T-cell (primary cell): ENCODE measurements around the gene ALDH3B1. TPM values are rescaled to one million over a fixed set of nuclear protein-coding genes. Genes with fewer than 3 reads are reported as not detected.

Experiments used
- ATAC-seq, 4 experiments: fragments of 200-7000 bp in 3 of 4; fragments of 150-1000 bp in 1 of 4; cut with Tn5 transposase; replicated peaks in 1 of 4; 1 replicate in 3 of 4; 2 replicates in 1 of 4; pipeline ENCODE4 v1.10.0; 2021; ENCODE audit warnings: moderate library complexity in 3 of 4, mild to moderate bottlenecking in 2 of 4, moderate number of reproducible peaks in 1 of 4
- CTCF ChIA-PET, 2 donors: fragments of 300-600 bp; sonication (Branson Sonifier 250); formaldehyde crosslinking; loops; one replicate each; lab custom pipeline; 2022; ENCODE audit warnings: antibody characterized with exemption in 2 of 2; lab: Charles Lee
- POLR2A ChIA-PET, 2 donors: fragments of 300-600 bp; sonication (Branson Sonifier 250); formaldehyde crosslinking; loops; one replicate each; lab custom pipeline; 2022; ENCODE audit warnings: antibody characterized with exemption in 2 of 2; lab: Charles Lee
- DNase-seq, 35 experiments: peaks; one replicate each; pipeline versions ENCODE4 v3.0.0 to v3.0.0-alpha.2; 2013 to 2023
- H3K27ac ChIP-seq: one replicate; pipeline ENCODE4 v1.5.1; 2013; ENCODE audit warnings: low read length
- H3K27me3 ChIP-seq, 2 experiments: replicated peaks in 1 of 2; 1 replicate in 1 of 2; 2 replicates in 1 of 2; pipeline versions ENCODE4 v1.6.1 to v1.7.0; 2013; ENCODE audit warnings: low read length in 1 of 2, mixed read lengths in 1 of 2; ENCODE audit not compliant: control insufficient read depth in 2 of 2, insufficient read depth in 2 of 2; ENCODE audit errors: extremely low read depth in 1 of 2
- H3K36me3 ChIP-seq, 2 donors: 1 replicate in 1 of 2; 2 replicates in 1 of 2; pipeline versions ENCODE4 v1.6.1 to v1.7.0; 2013; ENCODE audit warnings: low read length in 1 of 2; ENCODE audit not compliant: control insufficient read depth in 2 of 2, insufficient read depth in 1 of 2; ENCODE audit errors: extremely low read depth in 1 of 2
- H3K4me1 ChIP-seq, 2 experiments: 1 replicate in 1 of 2; 2 replicates in 1 of 2; pipeline versions ENCODE4 v1.6.1 to v1.7.0; 2013; ENCODE audit warnings: low read length in 2 of 2, mixed read lengths in 1 of 2; ENCODE audit not compliant: insufficient read depth in 2 of 2, control insufficient read depth in 1 of 2; ENCODE audit errors: extremely low read depth in 1 of 2
- H3K4me3 ChIP-seq, 2 donors: 1 replicate in 1 of 2; 2 replicates in 1 of 2; pipeline versions ENCODE4 v1.5.1 to v1.7.0; 2013; ENCODE audit warnings: mild to moderate bottlenecking in 2 of 2, low read length in 1 of 2, moderate library complexity in 1 of 2; ENCODE audit not compliant: control insufficient read depth in 1 of 2; ENCODE audit errors: extremely low read depth in 1 of 2
- H3K9me3 ChIP-seq: 2 replicates; pipeline ENCODE4 v1.7.0; 2013
- H3K27ac Mint-ChIP-seq, 2 donors: one replicate each; pipeline ENCODE4 v1.8.0; 2020 to 2021; ENCODE audit warnings: mild to moderate bottlenecking in 2 of 2, mixed read lengths in 2 of 2
- H3K27me3 Mint-ChIP-seq, 2 donors: one replicate each; pipeline ENCODE4 v1.8.0; 2021 to 2022; ENCODE audit warnings: mixed read lengths in 2 of 2
- H3K36me3 Mint-ChIP-seq: one replicate; pipeline ENCODE4 v1.8.0; 2021; ENCODE audit warnings: mixed read lengths
- H3K4me1 Mint-ChIP-seq, 3 donors: one replicate each; pipeline ENCODE4 v1.8.0; 2020 to 2022; ENCODE audit warnings: mixed read lengths in 3 of 3, mild to moderate bottlenecking in 1 of 3
- H3K4me3 Mint-ChIP-seq, 3 donors: one replicate each; pipeline ENCODE4 v1.8.0; 2020 to 2022; ENCODE audit warnings: mild to moderate bottlenecking in 3 of 3, mixed read lengths in 3 of 3, moderate library complexity in 3 of 3
- H3K9me3 Mint-ChIP-seq, 3 donors: one replicate each; pipeline ENCODE4 v1.8.0; 2020 to 2022; ENCODE audit warnings: mixed read lengths in 3 of 3
- WGBS: methylation state at CpG from one replicate; pipeline ENCODE4 v1.1.5; 2013; ENCODE audit warnings: missing lambda C conversion rate; ENCODE audit not compliant: insufficient coverage; 5-methylcytosine and 5-hydroxymethylcytosine counted together
- total RNA-seq, 35 experiments: library from RNA in 6 of 35; stranded (reverse) in 6 of 35; fragments of 120-200 nt in 1 of 35; gene quantifications; one replicate each; pipeline versions ENCODE4 v1.2.1 to v1.2.4 and lab custom pipeline; 2013 to 2026

The ALDH3B1 gene
- total RNA-seq, 5 donors from 2014 or later (not counting 1 experiment from before 2014, with no cell fraction given): 0.20 to 0.53 (median 0.25) TPM

GRCh38 chr11:68039526-68040086, 29.5 kb downstream of the ALDH3B1 start:
- peak overlapping the region; percentile 84 to 93 (median 89) for H3K4me3 Mint-ChIP-seq
- CTCF ChIA-PET: interaction anchor here in 1 of 2 donors (0.7 kb wide), 1 partner anchor 812 kb away, joined by 3 read pairs; no protein-coding TSS in a partner anchor
- no peaks in the 10 kb centered on the region for H3K27me3 ChIP-seq

GRCh38 chr11:68040101-68040956, 30.2 kb downstream of the ALDH3B1 start:
- H3K9me3 Mint-ChIP-seq: no peaks in the 10 kb centered on the region
- peak overlapping the region; percentile 60 to 93 for H3K4me3 ChIP-seq
- H3K4me3 Mint-ChIP-seq: peak overlapping the region; percentile 84 to 93 (median 89)
- H3K36me3 ChIP-seq: peaks cover 4 to 34% of the 10 kb centered on the region in 2 donors
- peaks cover 4 to 73% of the 10 kb centered on the region in 2 experiments for H3K4me1 ChIP-seq
- H3K27me3 ChIP-seq: no peaks in the 10 kb centered on the region
- peak overlapping the region; percentile 79 for H3K27ac ChIP-seq
- 0% methylated on average over 13 of the region's 22 CpGs for WGBS
- no peaks in the 10 kb centered on the region for H3K36me3 Mint-ChIP-seq
- no peaks in the 10 kb centered on the region for H3K27me3 Mint-ChIP-seq
- DNase-seq: peak in 32 of 35 experiments; percentile 18 to 65 (median 42)
- ChIA-PET POLR2A (no interaction called here), CTCF (interaction anchor here in 1 of 2 donors (0.7 kb wide), 1 partner anchor 813 kb away, joined by 3 read pairs; no protein-coding TSS in a partner anchor)
- no peaks in the 10 kb centered on the region for H3K9me3 ChIP-seq
- ATAC-seq: peak; percentile 46 to 65 (median 48)
- H3K4me1 Mint-ChIP-seq: peaks cover 21 to 38% (median 21%) of the 10 kb centered on the region in 3 donors
- H3K27ac Mint-ChIP-seq: peak overlapping the region; percentile 91 to 94

More at GRCh38 chr11:68039526-68040086, 29.5 kb downstream of the ALDH3B1 start:
- 7% methylated on average over 3 of the region's 10 CpGs for WGBS
- ATAC-seq: peak in 3 of 4 experiments; percentile 2 to 11 (median 4)
- Mint-ChIP-seq H3K27ac (peak overlapping the region; percentile 91 to 94), H3K4me1 (peaks cover 21 to 40% (median 21%) of the 10 kb centered on the region in 3 donors), H3K9me3 (no peaks in the 10 kb centered on the region), H3K36me3 (no peaks in the 10 kb centered on the region), H3K27me3 (no peaks in the 10 kb centered on the region)
- POLR2A ChIA-PET: no interaction called here
- Histone ChIP-seq H3K27ac (peak overlapping the region; percentile 81), H3K4me1 (peaks cover 4 to 73% of the 10 kb centered on the region in 2 experiments), H3K36me3 (peaks cover 4 to 29% of the 10 kb centered on the region in 2 donors), H3K9me3 (no peaks in the 10 kb centered on the region), H3K4me3 (peak overlapping the region; percentile 80 to 93)
- DNase-seq: peak in 1 of 35 experiments; percentile 26

- ATAC-seq (no peak), DNase-seq (no peak)
- ChIA-PET POLR2A (interaction anchor here in 1 of 2 donors (0.6 kb wide), 1 partner anchor 50 kb away, joined by 4 read pairs; no protein-coding TSS in a partner anchor), CTCF (no interaction called here)
- peaks cover 21 to 32% (median 21%) of the 10 kb centered on the region in 3 donors for H3K4me1 Mint-ChIP-seq
- no peaks in the 10 kb centered on the region for H3K36me3 Mint-ChIP-seq
- peaks cover 4 to 67% of the 10 kb centered on the region in 2 experiments for H3K4me1 ChIP-seq
- peak overlapping the region; percentile 91 to 94 for H3K27ac Mint-ChIP-seq
- H3K9me3 ChIP-seq: no peaks in the 10 kb centered on the region
- H3K9me3 Mint-ChIP-seq: no peaks in the 10 kb centered on the region
- H3K27ac ChIP-seq: peak overlapping the region; percentile 79
- H3K4me3 ChIP-seq: peak overlapping the region; percentile 60 to 93
- peak overlapping the region; percentile 84 to 93 (median 89) for H3K4me3 Mint-ChIP-seq
- peaks cover 6 to 38% of the 10 kb centered on the region in 2 donors for H3K36me3 ChIP-seq
- H3K27me3 ChIP-seq: no peaks in the 10 kb centered on the region
- no peaks in the 10 kb centered on the region for H3K27me3 Mint-ChIP-seq
- WGBS: 78% methylated on average over 15 of the region's 23 CpGs
Measured at GRCh38 chr11:68040957-68041591, 30.9 kb downstream of the ALDH3B1 start.

- Histone ChIP-seq H3K27me3 (no peaks in the 10 kb centered on the region), H3K27ac (peak overlapping the region; percentile 79), H3K9me3 (no peaks in the 10 kb centered on the region), H3K4me3 (no peak overlapping the region), H3K4me1 (peaks cover 4 to 61% of the 10 kb centered on the region in 2 experiments), H3K36me3 (peaks cover 6 to 44% of the 10 kb centered on the region in 2 donors)
- peaks cover 20 to 26% (median 20%) of the 10 kb centered on the region in 3 donors for H3K4me1 Mint-ChIP-seq
- H3K27ac Mint-ChIP-seq: peak overlapping the region; percentile 73 to 83
- H3K9me3 Mint-ChIP-seq: no peaks in the 10 kb centered on the region
- WGBS: 81% methylated on average over 10 of the region's 12 CpGs
- ChIA-PET CTCF (no interaction called here), POLR2A (interaction anchor here in 1 of 2 donors (0.6 kb wide), 1 partner anchor 49 kb away, joined by 4 read pairs; no protein-coding TSS in a partner anchor)
- DNase-seq (no peak), ATAC-seq (no peak)
- peak overlapping the region in 2 of 3 donors; percentile 49 to 93 for H3K4me3 Mint-ChIP-seq
- no peaks in the 10 kb centered on the region for H3K36me3 Mint-ChIP-seq
- H3K27me3 Mint-ChIP-seq: no peaks in the 10 kb centered on the region
Measured at GRCh38 chr11:68041617-68042218, 31.6 kb downstream of the ALDH3B1 start.

GRCh38 chr11:68042219-68043028, 32.3 kb downstream of the ALDH3B1 start:
- DNase-seq: no peak
- Mint-ChIP-seq H3K4me3 (peak overlapping the region in 1 of 3 donors; percentile 93), H3K27ac (peak overlapping the region in 1 of 2 donors; percentile 64), H3K27me3 (no peaks in the 10 kb centered on the region), H3K9me3 (no peaks in the 10 kb centered on the region), H3K36me3 (peaks cover 2% of the 10 kb centered on the region), H3K4me1 (peaks cover 13 to 19% (median 13%) of the 10 kb centered on the region in 3 donors)
- CTCF ChIA-PET: no interaction called here
- Histone ChIP-seq H3K9me3 (no peaks in the 10 kb centered on the region), H3K27me3 (no peaks in the 10 kb centered on the region), H3K4me1 (peaks cover 4 to 54% of the 10 kb centered on the region in 2 experiments), H3K4me3 (no peak overlapping the region), H3K27ac (no peak overlapping the region), H3K36me3 (peaks cover 6 to 47% of the 10 kb centered on the region in 2 donors)
- WGBS: 98% methylated on average over 18 of the region's 27 CpGs
- POLR2A ChIA-PET: no interaction called here
- no peak for ATAC-seq
